ENCODE results near the gene TMEM192.

TMEM192 gene

GRCh38 chr4:165112368-165113121 lies at the start of gene TMEM192:
Gene TMEM192 (minus strand): TSS chr4:165112860. CDS start chr4:165112773, 87 bp downstream.
- in situ Hi-C loops (cut with MboI; ENCODE audit: low sequenced_read_pairs): no loop called here

- in situ Hi-C loops (cut with MboI; ENCODE audit: low sequenced_read_pairs): no loop called here
Observed at GRCh38 chr4:165158762-165159161, 46.1 kb upstream of the TMEM192 start.

- in situ Hi-C loops (cut with MboI; ENCODE audit: low sequenced_read_pairs): no loop called here
Observed at GRCh38 chr4:165156906-165157305, 44.2 kb upstream of the TMEM192 start.

GRCh38 chr4:165154482-165154881 lies 41.8 kb upstream of the TMEM192 start:
- in situ Hi-C loops (cut with MboI; ENCODE audit: low sequenced_read_pairs): no loop called here

- in situ Hi-C loops (cut with MboI; ENCODE audit: low sequenced_read_pairs): no loop called here
Observed at GRCh38 chr4:165152527-165152926, 39.9 kb upstream of the TMEM192 start.

- in situ Hi-C loops (cut with MboI; ENCODE audit: low sequenced_read_pairs): no loop called here
Observed at GRCh38 chr4:165151734-165152133, 39.1 kb upstream of the TMEM192 start.

- in situ Hi-C loops (cut with MboI; ENCODE audit: low sequenced_read_pairs): no loop called here
Observed at GRCh38 chr4:165150545-165150944, 37.9 kb upstream of the TMEM192 start.

- in situ Hi-C loops (cut with MboI; ENCODE audit: low sequenced_read_pairs): loop anchor here (25.0 kb wide), 1 partner anchor 198 kb away; the partner anchor contains the start of gene MSMO1
Observed at GRCh38 chr4:165138843-165139242, 26.2 kb upstream of the TMEM192 start.

GRCh38 chr4:165137205-165137604 lies 24.5 kb upstream of the TMEM192 start:
- in situ Hi-C loops (cut with MboI; ENCODE audit: low sequenced_read_pairs): loop anchor here (25.0 kb wide), 1 partner anchor 200 kb away; the partner anchor contains the start of gene MSMO1

GRCh38 chr4:165136529-165136928 lies 23.9 kb upstream of the TMEM192 start:
- in situ Hi-C loops (cut with MboI; ENCODE audit: low sequenced_read_pairs): loop anchor here (25.0 kb wide), 1 partner anchor 201 kb away; the partner anchor contains the start of gene MSMO1

GRCh38 chr4:165133150-165133549 lies 20.5 kb upstream of the TMEM192 start:
- in situ Hi-C loops (cut with MboI; ENCODE audit: low sequenced_read_pairs): loop anchor here (25.0 kb wide), 1 partner anchor 204 kb away; the partner anchor contains the start of gene MSMO1

- in situ Hi-C loops (cut with MboI; ENCODE audit: low sequenced_read_pairs): loop anchor here (25.0 kb wide), 1 partner anchor 206 kb away; the partner anchor contains the start of gene MSMO1
Observed at GRCh38 chr4:165131247-165131832, 18.7 kb upstream of the TMEM192 start.

GRCh38 chr4:165129924-165130323 lies 17.3 kb upstream of the TMEM192 start:
- in situ Hi-C loops (cut with MboI; ENCODE audit: low sequenced_read_pairs): loop anchor here (10.0 to 25.0 kb wide), 2 partner anchors 207 to 335 kb away; partner anchors contain the start of gene MSMO1

- in situ Hi-C loops (cut with MboI; ENCODE audit: low sequenced_read_pairs): loop anchor here (10.0 to 25.0 kb wide), 2 partner anchors 211 to 339 kb away; partner anchors contain the start of gene MSMO1
Observed at GRCh38 chr4:165125869-165126499, 13.3 kb upstream of the TMEM192 start.

GRCh38 chr4:165124488-165124887 lies 11.8 kb upstream of the TMEM192 start:
- in situ Hi-C loops (cut with MboI; ENCODE audit: low sequenced_read_pairs): loop anchor here (10.0 kb wide), 1 partner anchor 340 kb away; no protein-coding TSS in a partner anchor

- in situ Hi-C loops (cut with MboI; ENCODE audit: low sequenced_read_pairs): no loop called here
Observed at GRCh38 chr4:165118256-165118909, 5.7 kb upstream of the TMEM192 start.

- in situ Hi-C loops (cut with MboI; ENCODE audit: low sequenced_read_pairs): no loop called here
Observed at GRCh38 chr4:165115301-165115700, 2.6 kb upstream of the TMEM192 start.

GRCh38 chr4:165111906-165112367 lies 723 bp downstream of the TMEM192 start:
- in situ Hi-C loops (cut with MboI; ENCODE audit: low sequenced_read_pairs): no loop called here

- in situ Hi-C loops (cut with MboI; ENCODE audit: low sequenced_read_pairs): no loop called here
Observed at GRCh38 chr4:165106518-165106917, 6.1 kb downstream of the TMEM192 start.

GRCh38 chr4:165101641-165102040 lies 11.0 kb downstream of the TMEM192 start:
- in situ Hi-C loops (cut with MboI; ENCODE audit: low sequenced_read_pairs): no loop called here

GRCh38 chr4:165096776-165097175 lies 15.9 kb downstream of the TMEM192 start:
- in situ Hi-C loops (cut with MboI; ENCODE audit: low sequenced_read_pairs): no loop called here
